ENCODE data around the gene SOX13.

The SOX13 gene

GRCh38 chr1:204134103-204134502 is 61.2 kb downstream of the SOX13 start:
- in situ Hi-C loops (cut with HindIII; ENCODE audit: low sequenced_read_pairs), result no loop called here
- DNase-seq (ENCODE audit: low read depth), result no peak
- TF ChIP-seq, protein P1, sequence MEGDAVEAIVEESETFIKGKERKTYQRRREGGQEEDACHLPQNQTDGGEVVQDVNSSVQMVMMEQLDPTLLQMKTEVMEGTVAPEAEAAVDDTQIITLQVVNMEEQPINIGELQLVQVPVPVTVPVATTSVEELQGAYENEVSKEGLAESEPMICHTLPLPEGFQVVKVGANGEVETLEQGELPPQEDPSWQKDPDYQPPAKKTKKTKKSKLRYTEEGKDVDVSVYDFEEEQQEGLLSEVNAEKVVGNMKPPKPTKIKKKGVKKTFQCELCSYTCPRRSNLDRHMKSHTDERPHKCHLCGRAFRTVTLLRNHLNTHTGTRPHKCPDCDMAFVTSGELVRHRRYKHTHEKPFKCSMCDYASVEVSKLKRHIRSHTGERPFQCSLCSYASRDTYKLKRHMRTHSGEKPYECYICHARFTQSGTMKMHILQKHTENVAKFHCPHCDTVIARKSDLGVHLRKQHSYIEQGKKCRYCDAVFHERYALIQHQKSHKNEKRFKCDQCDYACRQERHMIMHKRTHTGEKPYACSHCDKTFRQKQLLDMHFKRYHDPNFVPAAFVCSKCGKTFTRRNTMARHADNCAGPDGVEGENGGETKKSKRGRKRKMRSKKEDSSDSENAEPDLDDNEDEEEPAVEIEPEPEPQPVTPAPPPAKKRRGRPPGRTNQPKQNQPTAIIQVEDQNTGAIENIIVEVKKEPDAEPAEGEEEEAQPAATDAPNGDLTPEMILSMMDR (IDR thresholded peaks at IDR 0.05; ENCODE audit: low read depth, low read length, missing control alignments), result no peak
- no peak overlapping the region for H3K4me3 ChIP-seq (ENCODE audit: low read depth, low read length)

DNA sequence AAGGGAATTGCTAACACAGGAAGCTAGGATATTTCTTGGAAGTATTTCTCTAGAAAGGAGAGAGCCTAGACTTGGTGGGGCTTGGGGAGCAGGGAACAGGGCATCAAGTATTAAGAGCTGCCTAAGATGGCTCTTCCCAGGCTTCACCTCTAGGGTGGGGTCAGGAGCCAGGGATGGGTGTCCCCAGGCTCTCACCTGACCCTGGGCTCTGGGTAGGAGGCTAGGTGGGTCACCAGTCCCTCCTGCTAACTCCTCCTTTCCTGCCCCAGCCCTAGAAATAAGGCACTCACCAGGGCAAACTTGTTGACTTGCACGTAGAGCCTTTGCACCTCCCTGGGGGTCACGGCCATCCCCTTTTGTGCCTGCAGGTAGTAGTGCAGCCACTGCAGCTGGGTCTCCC is 63.9 kb downstream of the SOX13 start:
- in situ Hi-C loops (cut with HindIII; ENCODE audit: low sequenced_read_pairs), result loop anchor here (5.0 kb wide), 1 partner anchor 265 kb away; no protein-coding TSS in a partner anchor
- TF ChIP-seq, protein P1 (IDR thresholded peaks at IDR 0.05; ENCODE audit: low read depth, low read length, missing control alignments), result no peak
- no peak overlapping the region for H3K4me3 ChIP-seq (ENCODE audit: low read depth, low read length)
- DNase-seq (ENCODE audit: low read depth), result no peak

DNA sequence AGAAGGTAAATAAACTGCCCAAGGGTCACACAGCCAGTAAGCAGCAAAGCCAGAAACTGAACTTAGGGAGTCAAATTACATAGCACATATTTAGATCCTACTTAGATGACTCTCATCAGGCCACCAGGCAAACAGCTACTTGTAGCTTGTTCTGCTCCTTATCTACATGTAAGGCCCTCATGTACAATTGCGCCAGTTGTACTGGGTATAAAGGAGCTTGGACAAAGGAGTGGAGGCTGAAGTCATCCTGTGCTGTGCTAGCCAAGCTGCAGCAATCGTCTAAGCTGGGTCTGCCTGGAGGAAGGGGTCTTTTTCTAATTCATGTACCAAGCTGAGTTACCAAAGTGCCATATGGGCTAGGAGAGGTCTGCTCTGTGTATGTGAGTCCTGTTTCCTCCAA is 66.2 kb downstream of the SOX13 start:
- in situ Hi-C loops (cut with HindIII; ENCODE audit: low sequenced_read_pairs), result loop anchor here (5.0 kb wide), 1 partner anchor 267 kb away; no protein-coding TSS in a partner anchor
- TF ChIP-seq, protein P1 (IDR thresholded peaks at IDR 0.05; ENCODE audit: low read depth, low read length, missing control alignments), result no peak
- no peak for DNase-seq (ENCODE audit: low read depth)
- no peak overlapping the region for H3K4me3 ChIP-seq (ENCODE audit: low read depth, low read length)

DNA sequence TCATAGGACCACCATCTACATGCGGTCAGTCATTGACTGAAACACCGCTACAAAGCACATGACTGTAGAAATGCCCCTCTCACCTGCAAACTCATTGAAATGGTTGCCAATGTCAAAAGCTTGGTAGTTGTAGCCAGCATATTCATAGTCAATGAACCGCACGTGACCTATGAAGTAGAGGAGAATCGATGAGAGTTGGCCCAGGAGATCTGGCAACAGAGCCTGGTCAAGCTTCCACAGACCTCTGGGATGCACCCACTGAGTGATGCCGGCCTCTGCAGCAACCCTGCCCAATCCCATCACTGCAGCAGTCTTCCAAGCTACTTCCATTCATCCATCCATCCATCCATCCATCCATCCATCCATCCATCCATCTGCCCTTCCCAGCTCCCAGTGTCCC is 67.0 kb downstream of the SOX13 start:
- in situ Hi-C loops (cut with HindIII; ENCODE audit: low sequenced_read_pairs), result loop anchor here (5.0 kb wide), 1 partner anchor 268 kb away; no protein-coding TSS in a partner anchor
- TF ChIP-seq, protein P1 (IDR thresholded peaks at IDR 0.05; ENCODE audit: low read depth, low read length, missing control alignments), result no peak
- DNase-seq (ENCODE audit: low read depth), result no peak
- H3K4me3 ChIP-seq (ENCODE audit: low read depth, low read length), result no peak overlapping the region

- no peak overlapping the region for H3K4me3 ChIP-seq (ENCODE audit: low read depth, low read length)
- TF ChIP-seq, protein P1 (IDR thresholded peaks at IDR 0.05; ENCODE audit: low read depth, low read length, missing control alignments), result no peak
- DNase-seq (ENCODE audit: low read depth), result no peak
- in situ Hi-C loops (cut with HindIII; ENCODE audit: low sequenced_read_pairs), result no loop called here
Measured at GRCh38 chr1:204141131-204141530, 68.2 kb downstream of the SOX13 start.

GRCh38 chr1:204142032-204142974 is 69.4 kb downstream of the SOX13 start:
- no peak for DNase-seq (ENCODE audit: low read depth)
- TF ChIP-seq, protein P1 (IDR thresholded peaks at IDR 0.05; ENCODE audit: low read depth, low read length, missing control alignments), result no peak
- H3K4me3 ChIP-seq (ENCODE audit: low read depth, low read length), result no peak overlapping the region
- in situ Hi-C loops (cut with HindIII; ENCODE audit: low sequenced_read_pairs), result no loop called here
